ENCODE data around the gene GFRA1. TPM values are rescaled to one million over a fixed set of nuclear protein-coding genes. Genes with fewer than 3 reads are reported as not detected.

GFRA1 gene
- polyA plus RNA-seq, 1 experiment, result 6.8 TPM

DNA sequence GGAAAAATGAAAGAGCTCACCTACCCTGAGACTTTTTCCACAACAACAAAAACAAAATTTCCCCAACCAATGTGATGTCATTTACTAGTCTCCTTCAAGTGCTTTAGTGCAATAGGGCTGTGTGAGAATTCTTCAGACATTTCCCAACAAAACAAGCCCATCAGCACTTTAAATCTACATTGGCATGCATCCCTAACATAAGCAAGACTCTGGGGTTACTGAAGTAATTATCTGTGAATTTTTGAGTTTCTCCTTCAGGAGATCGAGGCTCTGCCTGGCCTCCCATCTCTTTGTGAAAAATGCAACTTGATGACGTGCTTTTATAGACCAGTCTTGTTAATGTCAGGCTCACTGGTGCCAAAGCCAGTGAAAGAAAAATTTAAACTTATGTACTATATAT is 255.6 kb downstream of the GFRA1 start:
- no peaks in the 10 kb centered on the region for H3K27me3 ChIP-seq (ENCODE audit: control insufficient read depth, insufficient read depth, low read length)
- POLR2A ChIA-PET, result no interaction called here
- CTCF ChIA-PET, result no interaction called here
- H3K4me3 ChIP-seq (ENCODE audit: low read depth, low read length), result no peak overlapping the region
- no peak overlapping the region for H3K27ac ChIP-seq (ENCODE audit: low read depth, low read length)
- DNase-seq (ENCODE audit: low read depth, low spot score), result no peak
- TF ChIP-seq, protein P1, sequence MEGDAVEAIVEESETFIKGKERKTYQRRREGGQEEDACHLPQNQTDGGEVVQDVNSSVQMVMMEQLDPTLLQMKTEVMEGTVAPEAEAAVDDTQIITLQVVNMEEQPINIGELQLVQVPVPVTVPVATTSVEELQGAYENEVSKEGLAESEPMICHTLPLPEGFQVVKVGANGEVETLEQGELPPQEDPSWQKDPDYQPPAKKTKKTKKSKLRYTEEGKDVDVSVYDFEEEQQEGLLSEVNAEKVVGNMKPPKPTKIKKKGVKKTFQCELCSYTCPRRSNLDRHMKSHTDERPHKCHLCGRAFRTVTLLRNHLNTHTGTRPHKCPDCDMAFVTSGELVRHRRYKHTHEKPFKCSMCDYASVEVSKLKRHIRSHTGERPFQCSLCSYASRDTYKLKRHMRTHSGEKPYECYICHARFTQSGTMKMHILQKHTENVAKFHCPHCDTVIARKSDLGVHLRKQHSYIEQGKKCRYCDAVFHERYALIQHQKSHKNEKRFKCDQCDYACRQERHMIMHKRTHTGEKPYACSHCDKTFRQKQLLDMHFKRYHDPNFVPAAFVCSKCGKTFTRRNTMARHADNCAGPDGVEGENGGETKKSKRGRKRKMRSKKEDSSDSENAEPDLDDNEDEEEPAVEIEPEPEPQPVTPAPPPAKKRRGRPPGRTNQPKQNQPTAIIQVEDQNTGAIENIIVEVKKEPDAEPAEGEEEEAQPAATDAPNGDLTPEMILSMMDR (IDR thresholded peaks at IDR 0.05; ENCODE audit: low read depth, low read length), result no peak
- H3K9me3 ChIP-seq (ENCODE audit: control insufficient read depth, insufficient read depth, low read length), result no peaks in the 10 kb centered on the region

DNA sequence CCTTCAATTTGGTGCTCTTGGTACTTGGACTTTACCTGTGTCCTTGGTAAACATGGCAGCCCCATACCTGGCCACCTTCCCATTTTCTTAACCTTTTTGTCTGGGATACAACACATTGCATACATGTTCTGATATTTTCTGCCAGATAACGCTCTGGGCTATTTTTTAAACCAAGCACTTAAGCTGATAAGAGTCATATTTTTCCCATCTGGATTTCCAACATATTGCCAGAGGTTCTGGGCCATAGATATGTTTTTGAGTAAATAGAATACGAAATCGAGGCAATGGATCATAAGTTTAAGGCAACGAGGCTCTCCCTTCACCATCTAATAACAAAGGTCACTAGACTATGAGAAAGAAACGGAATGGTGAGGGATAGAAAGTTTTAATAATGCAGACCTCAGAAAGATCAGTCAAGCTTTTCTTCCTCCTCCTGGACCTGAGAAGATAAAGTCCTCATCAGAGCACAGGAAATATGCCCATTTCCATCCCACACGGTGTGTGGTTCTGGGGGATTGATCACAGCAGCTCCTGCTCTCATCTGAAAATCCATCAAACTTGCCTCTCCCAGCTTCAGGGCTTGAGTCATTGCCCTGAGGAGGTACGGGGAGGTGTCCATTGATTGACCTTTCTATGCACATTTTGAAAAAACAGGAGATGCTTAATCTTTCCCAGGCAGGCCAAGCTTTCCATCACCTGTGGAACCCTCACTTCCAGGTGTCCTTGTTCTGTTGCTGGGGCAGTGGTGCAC is 257.2 kb downstream of the GFRA1 start:
- Histone ChIP-seq H3K27ac (ENCODE audit: low read depth, low read length) (no peak overlapping the region), H3K4me3 (ENCODE audit: low read depth, low read length) (no peak overlapping the region), H3K9me3 (ENCODE audit: control insufficient read depth, insufficient read depth, low read length) (no peaks in the 10 kb centered on the region), H3K27me3 (ENCODE audit: control insufficient read depth, insufficient read depth, low read length) (no peaks in the 10 kb centered on the region)
- ChIA-PET CTCF (no interaction called here), POLR2A (no interaction called here)
- DNase-seq (ENCODE audit: low read depth, low spot score), result no peak
- TF ChIP-seq, protein P1 (IDR thresholded peaks at IDR 0.05; ENCODE audit: low read depth, low read length), result no peak

DNA sequence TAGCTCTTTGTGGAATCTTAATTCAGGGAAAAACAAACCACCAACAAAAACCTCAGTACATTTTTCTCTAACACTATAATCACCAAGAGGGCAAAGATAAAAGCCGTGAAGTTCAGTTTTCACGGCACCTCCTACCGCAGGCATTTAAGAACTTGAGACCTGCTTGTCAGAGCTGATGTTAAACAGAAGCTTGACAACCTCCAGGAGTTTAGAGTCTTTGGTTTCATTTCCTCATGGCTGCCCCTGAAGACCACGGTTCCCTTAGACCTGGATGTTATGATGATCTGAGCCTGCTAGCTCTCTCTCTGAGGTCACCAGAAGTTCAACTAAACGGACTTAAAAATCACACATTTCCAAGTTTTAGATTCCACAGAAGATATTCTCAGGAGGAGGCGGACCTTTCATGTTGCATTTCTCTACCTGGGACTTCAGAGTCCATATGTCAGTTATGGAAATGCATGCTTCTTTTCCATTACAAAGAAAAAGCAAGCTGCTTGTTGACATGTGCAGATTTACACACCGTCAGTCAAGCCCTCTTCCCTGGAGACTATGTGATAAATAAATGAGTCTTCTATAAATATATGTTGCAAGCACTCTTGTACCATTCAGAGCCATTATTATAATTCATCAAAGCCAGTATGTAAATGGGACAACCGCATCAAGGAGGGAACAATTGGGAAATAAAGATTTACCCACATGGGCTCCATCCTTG is 258.0 kb downstream of the GFRA1 start:
- no peak overlapping the region for H3K27ac ChIP-seq (ENCODE audit: low read depth, low read length)
- H3K9me3 ChIP-seq (ENCODE audit: control insufficient read depth, insufficient read depth, low read length), result no peaks in the 10 kb centered on the region
- DNase-seq (ENCODE audit: low read depth, low spot score), result no peak
- ChIA-PET POLR2A (no interaction called here), CTCF (interaction anchor here (1.0 kb wide), 1 partner anchor 216 kb away, joined by 4 read pairs; no protein-coding TSS in a partner anchor)
- H3K27me3 ChIP-seq (ENCODE audit: control insufficient read depth, insufficient read depth, low read length), result no peaks in the 10 kb centered on the region
- TF ChIP-seq, protein P1 (IDR thresholded peaks at IDR 0.05; ENCODE audit: low read depth, low read length), result no peak
- no peak overlapping the region for H3K4me3 ChIP-seq (ENCODE audit: low read depth, low read length)

DNA sequence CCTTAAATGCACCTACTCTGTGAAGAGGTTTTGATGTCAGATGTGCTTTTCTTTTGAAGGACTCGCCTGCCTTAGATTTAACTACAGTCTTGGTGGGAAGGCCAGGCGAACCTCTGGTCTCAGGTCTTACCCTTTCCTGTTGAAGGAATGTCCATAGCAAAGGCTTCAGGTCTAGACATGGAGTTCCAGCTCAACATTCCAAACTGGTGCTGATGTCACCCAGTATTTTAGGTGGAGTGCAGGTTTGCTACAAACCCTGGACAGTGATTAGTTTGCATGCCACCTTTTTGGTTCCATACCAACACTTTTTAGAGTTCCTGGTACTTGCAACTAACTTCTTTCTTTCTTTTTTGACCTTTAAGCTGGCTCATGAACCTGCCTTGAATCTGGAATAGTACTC is 258.7 kb downstream of the GFRA1 start:
- no peak for DNase-seq (ENCODE audit: low read depth, low spot score)
- Histone ChIP-seq H3K4me3 (ENCODE audit: low read depth, low read length) (no peak overlapping the region), H3K27ac (ENCODE audit: low read depth, low read length) (no peak overlapping the region), H3K9me3 (ENCODE audit: control insufficient read depth, insufficient read depth, low read length) (no peaks in the 10 kb centered on the region), H3K27me3 (ENCODE audit: control insufficient read depth, insufficient read depth, low read length) (no peaks in the 10 kb centered on the region)
- ChIA-PET CTCF (interaction anchor here (1.0 kb wide), 1 partner anchor 215 kb away, joined by 4 read pairs; no protein-coding TSS in a partner anchor), POLR2A (no interaction called here)
- TF ChIP-seq, protein P1 (IDR thresholded peaks at IDR 0.05; ENCODE audit: low read depth, low read length), result no peak

DNA sequence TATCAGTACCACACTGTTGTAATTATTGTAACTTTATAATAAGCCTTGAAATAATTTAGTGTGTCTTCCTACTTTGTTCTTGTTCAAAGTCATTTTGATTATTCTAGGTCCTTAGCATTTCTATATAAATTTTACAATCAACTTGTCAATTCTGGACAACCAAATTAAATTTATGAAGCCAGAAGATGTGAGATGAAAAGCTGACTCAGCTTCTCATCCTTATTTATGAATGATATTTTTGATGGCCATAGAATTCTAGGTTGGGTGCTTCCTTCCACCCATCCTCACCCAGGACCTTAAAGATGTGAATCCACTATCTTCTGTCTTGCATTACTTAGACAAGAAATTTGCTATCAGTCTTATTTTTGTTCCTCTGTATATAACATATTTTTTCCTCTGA is 261.1 kb downstream of the GFRA1 start:
- Histone ChIP-seq H3K27ac (ENCODE audit: low read depth, low read length) (no peak overlapping the region), H3K9me3 (ENCODE audit: control insufficient read depth, insufficient read depth, low read length) (no peaks in the 10 kb centered on the region), H3K27me3 (ENCODE audit: control insufficient read depth, insufficient read depth, low read length) (no peaks in the 10 kb centered on the region), H3K4me3 (ENCODE audit: low read depth, low read length) (no peak overlapping the region)
- ChIA-PET CTCF (no interaction called here), POLR2A (no interaction called here)
- TF ChIP-seq, protein P1 (IDR thresholded peaks at IDR 0.05; ENCODE audit: low read depth, low read length), result no peak
- DNase-seq (ENCODE audit: low read depth, low spot score), result no peak
